HG02885 (cell line): ENCODE measurements around the gene MLYCD.

ENCODE experiments used
- ATAC-seq: cut with Tn5 transposase; IDR thresholded peaks from one replicate; pipeline ENCODE4 v1.9.1; 2021; ENCODE audit warnings: mild to moderate bottlenecking; ENCODE audit not compliant: unreplicated experiment, poor library complexity

The MLYCD gene

DNA sequence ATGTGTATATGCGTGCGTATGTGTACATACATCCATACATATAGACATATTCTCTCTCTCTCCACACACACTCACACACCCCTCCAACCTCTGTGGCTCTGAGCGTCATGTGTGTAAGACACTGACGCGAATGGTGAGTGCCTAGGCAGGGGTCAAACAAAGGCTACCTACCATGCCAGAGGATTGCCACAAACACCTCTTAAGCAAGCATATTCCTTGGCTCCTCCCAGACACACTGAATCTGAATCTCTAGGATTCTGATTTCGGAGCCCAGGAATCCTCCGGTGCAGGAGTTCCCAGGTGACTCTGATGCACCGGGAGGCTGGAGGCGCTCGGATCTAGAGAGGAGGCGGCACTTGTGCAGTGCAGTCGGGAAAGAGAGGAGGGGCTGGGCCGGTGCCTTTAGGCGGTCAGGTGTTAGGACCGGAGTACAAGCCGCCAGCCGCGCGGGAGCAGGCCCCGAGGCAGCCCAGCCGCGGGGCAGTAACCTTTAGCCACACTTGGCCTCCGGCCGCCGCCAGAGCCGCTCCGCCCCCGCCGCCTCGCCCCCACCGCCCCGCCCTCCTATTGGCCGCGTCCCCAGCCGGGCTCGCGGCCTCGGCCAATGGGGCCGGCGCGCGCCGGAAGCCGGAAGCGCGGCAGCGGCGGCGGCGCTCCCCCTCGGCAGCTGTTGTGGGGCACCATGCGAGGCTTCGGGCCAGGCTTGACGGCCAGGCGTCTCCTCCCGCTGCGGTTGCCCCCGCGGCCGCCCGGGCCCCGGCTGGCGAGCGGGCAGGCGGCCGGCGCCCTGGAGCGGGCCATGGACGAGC, at the start of gene MLYCD:
MLYCD (plus strand) TSS at position 653 of the 809 bp plus-strand sequence; CDS start at position 683, 30 bp downstream.
- ATAC-seq, result peak; percentile 88

- no peak for ATAC-seq
Observed at GRCh38 chr16:83849421-83849820, 49.5 kb upstream of the MLYCD start.

DNA sequence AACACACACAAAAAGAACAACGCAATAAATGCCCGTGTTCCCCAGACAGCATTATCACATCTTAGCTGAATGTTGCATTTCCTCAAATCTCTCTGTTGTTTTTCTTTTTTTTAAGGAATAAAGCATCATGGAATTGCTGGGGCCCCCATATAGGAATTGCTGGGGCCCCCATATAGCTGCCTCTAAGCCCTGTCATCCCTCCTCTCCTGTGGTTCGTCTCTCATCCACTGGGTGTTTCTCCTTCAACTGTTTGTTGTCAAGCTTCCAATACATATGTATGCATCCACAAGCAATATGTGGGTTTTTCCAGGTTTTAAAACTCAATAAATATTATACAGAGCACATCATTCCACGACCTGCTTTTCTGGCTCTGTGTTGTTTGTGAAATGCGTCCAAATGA, 48.0 kb upstream of the MLYCD start:
- ATAC-seq, result no peak

DNA sequence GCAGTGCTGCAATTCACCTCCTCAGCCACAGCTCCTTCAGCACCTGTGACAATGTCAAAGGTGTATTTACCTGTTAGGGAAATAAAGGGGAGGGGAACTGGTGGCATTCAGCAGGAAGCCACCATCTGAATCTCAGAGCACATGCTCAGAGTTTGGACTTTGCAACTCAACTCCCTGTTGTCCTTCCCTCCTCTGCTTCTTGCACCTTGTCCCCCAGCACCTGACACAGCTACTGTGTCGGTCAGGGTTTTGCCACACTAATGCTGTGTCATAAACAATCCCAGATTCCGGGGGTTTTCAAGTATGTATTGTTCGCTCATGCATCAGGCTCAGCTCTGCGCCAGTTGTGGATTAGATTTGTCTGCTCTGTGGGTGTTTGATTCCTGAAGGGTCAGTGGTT, 47.4 kb upstream of the MLYCD start:
- ATAC-seq, result no peak

GRCh38 chr16:83852774-83853173, 46.1 kb upstream of the MLYCD start:
- no peak for ATAC-seq

- ATAC-seq, result no peak
Observed at GRCh38 chr16:83853834-83854233, 45.1 kb upstream of the MLYCD start.

- no peak for ATAC-seq
Observed at GRCh38 chr16:83854420-83854819, 44.5 kb upstream of the MLYCD start.

DNA sequence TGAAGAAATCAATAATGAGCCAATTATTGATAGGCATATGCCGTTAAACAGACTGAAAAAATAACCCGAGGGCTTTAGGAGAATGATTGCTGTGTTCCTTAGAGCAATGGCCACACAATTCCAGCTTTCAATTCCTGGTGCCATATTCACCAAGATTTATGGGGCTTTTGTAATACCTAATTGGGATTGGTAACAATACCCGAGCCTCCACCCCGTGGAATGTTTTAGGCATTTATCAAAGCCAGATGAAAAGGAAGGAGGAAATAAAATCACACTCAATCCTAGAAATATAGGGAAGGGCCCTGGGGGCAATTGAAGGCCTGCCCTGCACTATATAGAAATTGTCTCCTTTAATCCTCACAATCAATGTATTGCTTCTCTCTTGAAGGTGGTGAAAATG, 42.1 kb upstream of the MLYCD start:
- ATAC-seq, result no peak

GRCh38 chr16:83859265-83859664, 39.6 kb upstream of the MLYCD start:
- no peak for ATAC-seq

DNA sequence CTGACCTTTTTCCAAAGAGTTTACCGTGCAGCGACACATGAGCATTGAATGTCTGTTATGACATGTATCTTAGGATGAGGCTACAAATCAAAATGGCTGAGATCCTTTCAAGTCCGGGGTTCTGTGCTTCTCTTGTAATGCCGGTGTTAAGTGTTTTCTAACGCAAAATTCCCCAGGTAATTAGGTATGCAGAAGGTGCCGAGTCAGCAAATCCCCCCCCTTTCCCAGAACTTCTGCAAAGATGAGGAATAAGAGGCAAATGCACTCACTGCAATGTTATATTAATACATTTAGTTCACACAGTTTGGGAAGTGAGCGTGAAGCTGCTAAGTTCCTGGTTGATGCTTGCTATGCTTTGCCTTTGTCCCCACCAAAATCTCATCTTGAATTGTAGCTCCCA, 36.3 kb upstream of the MLYCD start:
- ATAC-seq, result no peak

GRCh38 chr16:83863682-83864081, 35.2 kb upstream of the MLYCD start:
- no peak for ATAC-seq

DNA sequence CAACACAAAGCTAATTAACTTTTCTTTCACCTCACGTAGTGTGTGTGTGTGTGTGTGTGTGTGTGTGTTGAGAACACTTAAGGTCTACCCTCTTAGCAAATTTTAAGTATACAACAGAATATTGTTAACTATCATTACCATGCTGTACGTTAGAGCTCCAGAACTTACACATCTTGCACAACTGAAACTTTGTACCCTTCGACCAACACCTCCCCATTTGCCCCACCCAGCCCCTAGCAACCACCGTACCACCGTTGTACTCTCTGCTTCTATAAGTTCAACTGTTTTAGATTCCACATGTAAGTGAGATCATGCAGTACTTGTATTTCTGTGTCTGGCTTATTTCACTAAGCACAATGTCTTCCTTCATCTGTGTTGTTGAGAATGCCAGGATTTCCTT, 28.1 kb upstream of the MLYCD start:
- no peak for ATAC-seq

DNA sequence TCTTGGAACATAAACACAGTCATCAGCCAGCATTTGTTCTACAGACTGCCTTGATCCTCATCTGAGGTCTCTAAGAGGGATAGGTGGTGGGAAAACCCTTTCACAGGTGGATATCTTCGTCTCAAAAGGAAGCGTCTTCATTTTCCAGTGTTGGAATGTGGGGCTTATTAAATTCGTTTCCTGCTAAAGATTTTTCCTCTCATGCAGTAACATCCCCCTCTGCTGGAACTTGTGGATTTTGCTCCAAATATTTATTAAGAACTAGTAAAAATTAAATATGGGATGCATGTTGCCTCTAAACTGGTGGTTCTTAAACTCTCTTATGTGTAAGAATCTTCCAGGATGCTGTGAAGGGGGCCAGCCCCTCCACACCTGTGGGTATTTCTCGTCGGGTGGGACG, 20.1 kb upstream of the MLYCD start:
- no peak for ATAC-seq

GRCh38 chr16:83882163-83882885, 16.6 kb upstream of the MLYCD start:
- ATAC-seq, result no peak

DNA sequence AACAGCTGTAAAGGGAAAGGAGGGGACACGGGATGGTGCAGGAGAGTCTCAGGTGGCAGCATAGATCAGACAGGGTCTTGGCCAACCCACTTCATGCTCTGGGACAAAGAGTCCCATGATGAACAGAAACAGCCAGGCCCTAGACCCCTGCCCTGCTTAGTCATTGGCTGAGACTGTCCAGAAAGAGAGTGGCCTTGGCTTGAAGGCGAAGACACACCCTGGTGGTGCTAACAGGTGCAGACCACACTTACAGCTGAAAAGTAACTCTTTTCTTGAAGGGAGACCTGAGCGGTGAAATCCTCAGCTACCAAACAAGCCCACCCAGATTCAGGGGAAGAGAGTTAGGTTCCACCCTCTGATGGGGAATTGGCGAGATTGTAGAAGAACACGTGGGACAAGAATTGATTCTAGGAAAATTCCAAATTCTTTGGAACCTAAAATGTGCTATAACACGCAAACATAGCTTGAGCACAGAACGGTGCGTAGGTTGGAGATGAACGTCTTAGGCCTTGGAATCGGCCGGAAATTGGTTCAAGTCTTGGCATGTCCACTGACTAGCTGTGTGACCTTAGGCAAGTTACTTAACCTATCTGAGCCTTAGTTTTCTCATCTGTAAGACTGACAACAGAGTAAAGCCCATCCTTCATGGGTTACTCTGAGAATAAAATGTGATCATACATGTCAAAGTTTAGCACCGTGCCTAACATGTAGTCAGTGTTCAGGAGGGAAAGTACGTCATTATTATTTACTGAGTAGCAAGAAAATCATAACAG, 12.5 kb upstream of the MLYCD start:
- ATAC-seq, result no peak

- no peak for ATAC-seq
Observed at GRCh38 chr16:83887080-83887479, 11.8 kb upstream of the MLYCD start.

GRCh38 chr16:83887564-83887963, 11.4 kb upstream of the MLYCD start:
- no peak for ATAC-seq

DNA sequence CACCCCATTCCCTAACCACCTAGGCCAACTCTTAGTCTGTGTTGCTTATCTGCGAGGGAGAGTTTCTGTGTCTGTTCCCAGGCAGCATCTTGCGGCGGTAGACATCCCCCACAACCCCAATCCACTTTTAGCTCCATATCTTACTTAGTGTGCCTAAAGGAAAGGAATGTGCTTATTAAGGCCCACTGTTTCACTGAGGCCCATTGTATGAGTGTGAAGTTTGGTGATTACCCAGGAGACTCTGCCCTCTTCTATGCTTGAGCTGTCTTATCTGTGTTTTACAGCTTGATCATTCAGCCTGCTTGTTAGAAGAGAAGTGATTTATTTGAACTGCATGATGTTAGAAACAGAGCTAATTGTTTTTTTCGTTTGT, 10.3 kb upstream of the MLYCD start:
- no peak for ATAC-seq

- no peak for ATAC-seq
Observed at GRCh38 chr16:83890359-83890758, 8.6 kb upstream of the MLYCD start.

- no peak for ATAC-seq
Observed at GRCh38 chr16:83891742-83892141, 7.2 kb upstream of the MLYCD start.

- no peak for ATAC-seq
Observed at GRCh38 chr16:83895243-83895642, 3.7 kb upstream of the MLYCD start.
